8988T (cell line): ENCODE data around the gene C16orf96.
"Not testable (repeated sequence)": the region's sequence is repeated elsewhere in the genome, so short reads cannot be mapped to it uniquely, and the experiment has no call there.

Source experiments
- DNase-seq: peaks from one replicate; pipeline ENCODE4 v3.0.0; 2011

The C16orf96 gene

DNA sequence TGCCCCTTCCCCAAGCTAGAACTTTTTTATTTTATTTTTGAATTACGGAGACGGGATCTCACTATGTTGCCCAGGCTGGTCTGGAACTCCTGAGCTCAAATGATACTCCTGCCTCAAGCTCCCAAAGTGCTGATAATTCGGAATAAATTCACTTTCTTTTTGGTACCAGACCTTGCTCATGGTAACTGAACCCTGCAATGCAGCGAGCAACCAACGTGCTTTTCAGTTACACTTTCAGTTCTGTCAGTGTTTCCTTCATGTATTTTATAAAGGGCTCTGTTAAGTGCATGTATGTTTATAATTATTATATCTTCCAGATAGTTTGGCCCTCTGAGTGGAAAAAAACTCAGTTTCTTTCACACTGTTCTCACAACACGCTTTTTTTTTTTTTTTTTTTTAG is 13.9 kb downstream of the C16orf96 start:
- DNase-seq: no peak

DNA sequence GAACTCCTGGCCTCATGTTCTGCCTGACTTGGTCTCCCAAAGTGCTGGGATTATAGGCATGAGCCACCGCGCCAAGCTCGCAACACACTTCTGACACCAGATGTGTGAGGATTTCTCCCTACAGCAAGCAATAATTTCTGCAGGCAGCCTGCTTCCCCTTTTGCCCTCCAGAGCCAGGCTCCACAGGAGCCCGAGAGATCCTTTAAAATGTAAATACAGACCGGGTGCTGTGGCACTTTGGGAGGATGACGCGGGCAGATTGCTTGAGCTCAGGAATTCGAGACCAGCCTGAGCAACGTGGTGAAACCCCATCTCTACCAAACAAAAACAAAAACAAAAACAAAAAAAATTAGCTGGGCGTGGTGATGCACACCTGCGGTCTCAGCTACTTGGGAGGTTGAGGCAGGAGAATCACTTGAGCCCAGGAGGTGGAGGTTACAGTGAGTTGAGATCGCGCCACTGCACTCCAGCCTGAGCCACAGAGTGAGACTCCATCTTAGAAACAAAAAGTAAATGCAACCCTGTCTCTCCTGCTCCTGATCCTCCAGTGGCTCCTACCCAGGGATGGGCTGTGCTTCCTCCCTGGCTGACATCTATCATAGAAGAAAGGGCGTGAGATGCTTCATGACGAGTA is 14.7 kb downstream of the C16orf96 start:
- no peak for DNase-seq

DNA sequence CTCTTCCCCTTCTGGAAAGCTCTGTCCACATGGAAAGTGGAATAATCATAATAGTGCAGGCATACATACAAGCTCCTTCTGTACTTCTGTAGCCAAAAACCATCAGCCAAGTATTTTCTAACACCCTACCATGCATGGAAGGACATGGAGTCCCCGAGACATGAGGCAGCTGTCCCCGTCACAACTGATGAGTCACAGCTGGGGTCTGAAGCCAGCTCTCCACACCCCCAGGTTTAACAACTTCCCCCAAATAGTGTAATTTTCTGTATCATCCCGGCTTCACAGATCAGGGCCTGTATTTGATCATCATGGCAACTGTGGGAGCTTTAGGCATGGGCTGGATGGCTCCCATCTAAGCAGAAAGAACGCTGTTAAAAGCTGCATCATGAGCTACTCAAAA is 16.6 kb downstream of the C16orf96 start:
- DNase-seq: no peak

DNA sequence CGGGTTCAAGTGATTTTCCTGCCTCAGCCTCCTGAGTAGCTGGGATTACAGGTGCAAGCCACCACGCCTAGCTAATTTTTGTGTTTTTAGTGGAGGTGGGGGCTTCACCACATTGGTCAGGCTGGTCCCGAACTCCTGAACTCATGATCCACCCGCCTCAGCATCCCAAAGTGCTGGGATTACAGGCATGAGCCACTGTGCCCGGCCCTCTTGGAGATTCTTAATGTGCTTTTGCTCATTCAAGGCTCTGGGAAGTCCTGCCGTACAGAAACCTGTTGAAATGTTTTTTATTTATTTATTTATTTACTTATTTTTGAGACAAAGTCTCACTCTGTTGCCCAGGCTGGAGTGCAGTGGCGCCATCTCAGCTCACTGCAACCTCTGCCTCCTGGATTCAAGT is 17.8 kb downstream of the C16orf96 start:
- DNase-seq: not testable (repeated sequence)

DNA sequence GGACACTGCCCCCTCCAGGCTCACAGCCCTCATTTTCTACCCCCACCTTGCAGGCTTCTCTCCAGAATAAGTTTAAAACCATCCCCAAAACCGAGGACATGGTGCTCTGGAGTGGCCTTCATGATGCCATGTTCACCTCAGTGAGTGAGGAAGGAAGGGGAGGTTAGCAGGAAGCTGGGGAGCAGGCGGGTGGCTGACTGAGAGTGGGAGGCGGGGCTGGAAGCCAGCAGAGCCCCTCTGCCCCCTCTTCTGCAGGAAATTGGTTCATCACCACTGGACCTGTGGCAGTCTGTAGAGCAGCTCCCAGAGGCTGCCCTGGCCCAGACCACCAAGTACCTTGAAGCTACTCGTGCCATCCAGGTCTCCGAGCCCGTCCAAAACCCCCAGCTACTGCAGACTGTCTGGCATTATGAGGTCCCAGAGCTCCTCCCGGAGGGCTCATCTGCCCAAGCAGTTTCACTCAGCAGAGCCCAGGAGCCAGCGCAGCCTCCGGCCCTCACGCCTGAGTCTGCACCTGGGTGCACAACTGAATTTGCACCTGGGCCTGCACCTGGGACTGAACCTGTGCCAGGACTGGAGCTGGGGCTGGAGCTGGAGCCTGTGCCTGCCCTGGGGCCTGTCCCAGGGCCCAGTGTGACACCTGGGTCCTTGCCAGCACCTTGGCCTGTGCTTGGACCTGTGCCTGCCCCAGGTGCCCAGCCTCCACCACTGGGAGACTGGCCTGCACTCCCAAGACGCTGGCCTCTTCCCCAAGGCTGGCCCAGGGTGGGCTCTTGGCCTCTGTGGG is 19.0 kb downstream of the C16orf96 start:
- no peak for DNase-seq

DNA sequence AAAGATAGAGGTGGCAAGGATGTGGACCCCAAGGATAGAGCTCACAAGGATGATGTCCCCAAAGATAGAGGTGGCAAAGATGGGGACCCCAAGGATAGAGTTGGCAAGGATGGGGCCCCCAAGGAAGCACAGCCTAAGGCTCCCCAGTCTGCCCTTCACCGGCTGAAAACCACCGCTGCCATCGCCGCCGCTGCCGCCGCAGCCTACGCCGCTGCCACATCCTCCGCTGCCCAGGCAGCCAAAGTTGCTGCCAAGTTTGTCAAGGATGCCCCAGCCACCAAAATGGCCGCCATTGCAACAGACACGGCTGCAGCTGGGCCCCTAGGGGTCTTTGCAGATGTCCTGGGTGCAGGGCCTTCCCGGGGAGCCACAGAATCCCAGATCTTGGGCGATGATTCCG is 19.9 kb downstream of the C16orf96 start:
- DNase-seq: no peak

DNA sequence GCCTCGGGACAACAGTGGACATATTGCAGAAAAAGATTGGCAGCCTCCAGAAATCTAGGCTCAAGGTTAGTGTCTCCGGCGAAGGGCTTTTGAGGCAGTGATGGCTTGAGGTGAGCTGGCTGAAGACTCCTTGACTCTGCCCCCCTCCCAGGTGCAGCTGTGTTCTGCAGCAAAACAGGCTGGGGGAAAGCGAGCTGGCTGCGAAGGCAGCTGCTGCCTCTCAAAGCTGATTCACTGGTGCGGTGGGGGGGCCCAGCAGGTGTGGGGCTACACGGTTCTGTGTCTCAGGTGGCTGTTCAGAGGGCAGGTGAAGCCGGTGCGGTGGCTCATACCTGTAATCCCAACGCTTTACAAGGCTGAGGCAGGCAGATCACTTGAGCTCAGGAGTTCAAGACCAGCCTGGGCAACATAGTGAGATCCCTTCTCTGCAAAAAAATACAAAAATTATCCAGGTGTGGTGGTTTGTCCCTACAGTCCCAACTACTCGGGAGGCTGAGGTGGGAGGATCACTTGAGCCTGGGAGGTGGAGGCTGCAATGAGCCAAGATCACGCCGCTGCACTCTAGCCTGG is 22.9 kb downstream of the C16orf96 start:
- no peak for DNase-seq

DNA sequence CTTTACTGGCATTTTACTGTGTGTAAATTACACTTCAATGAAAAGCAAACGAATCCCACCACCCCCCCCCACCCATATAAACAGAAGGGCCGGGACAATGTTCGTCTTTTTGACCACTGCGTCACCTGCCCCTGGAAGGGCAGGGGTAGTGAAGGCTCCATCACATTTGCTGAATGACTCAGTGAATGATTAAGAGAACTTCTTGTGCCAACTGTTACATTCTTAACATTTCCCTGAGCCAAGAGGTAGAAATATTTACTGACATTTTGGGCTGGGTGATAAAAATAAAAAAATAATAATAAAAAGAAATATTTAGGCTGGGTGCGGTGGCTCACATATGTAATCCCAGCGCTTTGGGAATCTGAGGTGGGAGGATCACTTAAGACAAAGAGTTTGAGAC is 24.1 kb downstream of the C16orf96 start:
- DNase-seq: no peak

DNA sequence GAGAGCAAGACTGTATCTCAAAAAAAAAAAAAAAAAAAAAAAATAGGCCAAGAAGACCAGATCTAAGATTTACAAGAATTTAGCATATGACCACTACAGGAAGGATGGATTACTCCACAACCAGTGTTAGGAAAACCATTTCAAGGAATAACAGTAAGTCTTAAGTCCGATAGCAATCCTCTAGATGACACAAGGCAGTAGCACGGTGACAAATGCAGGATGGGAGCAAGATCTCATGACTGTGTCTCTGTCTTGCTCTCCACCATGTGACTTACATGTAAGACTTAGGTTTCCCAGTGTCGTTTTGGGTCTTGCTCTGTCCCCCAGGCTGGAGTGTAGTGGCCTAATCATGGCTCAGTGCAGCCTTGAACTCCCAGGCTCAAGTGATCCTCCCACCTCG is 27.8 kb downstream of the C16orf96 start:
- no peak for DNase-seq

DNA sequence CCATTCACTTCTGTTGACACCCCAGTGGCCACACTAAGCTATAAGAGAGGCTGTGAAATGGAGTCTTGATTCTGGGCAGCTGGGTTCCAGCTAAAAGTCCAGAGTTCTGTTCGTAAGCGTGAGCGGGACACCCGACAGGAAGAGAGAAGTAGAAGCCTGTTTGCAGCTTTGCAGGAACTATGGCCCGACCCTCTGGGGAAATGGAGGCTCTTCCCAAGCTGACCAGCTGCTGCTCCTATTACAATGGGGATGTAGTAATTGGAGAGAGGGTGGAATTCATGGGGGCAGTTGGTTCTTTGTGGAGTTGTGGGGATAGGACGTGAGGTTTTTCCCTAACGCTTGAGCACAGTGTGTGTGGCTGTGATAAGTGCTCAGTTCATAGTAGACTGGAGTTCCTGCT is 30.2 kb downstream of the C16orf96 start:
- DNase-seq: no peak

DNA sequence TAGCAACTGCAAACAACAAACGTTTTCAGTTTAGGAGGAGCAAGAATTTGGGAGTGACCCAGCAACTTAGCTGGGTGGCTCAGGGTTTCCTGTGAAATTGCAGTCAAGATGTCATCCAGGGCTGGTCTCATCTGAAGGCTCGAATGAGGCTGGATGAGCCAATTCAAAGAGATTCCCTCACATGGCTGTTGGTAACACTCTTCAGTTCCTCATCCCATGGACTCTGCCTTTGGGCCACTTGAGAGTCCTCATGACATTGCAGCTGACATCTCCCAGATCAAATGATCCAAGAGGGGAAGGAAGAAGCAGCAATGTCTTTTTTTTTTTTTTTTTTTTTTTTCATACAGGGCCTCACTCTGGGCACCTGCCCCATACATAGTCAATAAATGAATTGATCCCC is 32.2 kb downstream of the C16orf96 start:
- DNase-seq: no peak

DNA sequence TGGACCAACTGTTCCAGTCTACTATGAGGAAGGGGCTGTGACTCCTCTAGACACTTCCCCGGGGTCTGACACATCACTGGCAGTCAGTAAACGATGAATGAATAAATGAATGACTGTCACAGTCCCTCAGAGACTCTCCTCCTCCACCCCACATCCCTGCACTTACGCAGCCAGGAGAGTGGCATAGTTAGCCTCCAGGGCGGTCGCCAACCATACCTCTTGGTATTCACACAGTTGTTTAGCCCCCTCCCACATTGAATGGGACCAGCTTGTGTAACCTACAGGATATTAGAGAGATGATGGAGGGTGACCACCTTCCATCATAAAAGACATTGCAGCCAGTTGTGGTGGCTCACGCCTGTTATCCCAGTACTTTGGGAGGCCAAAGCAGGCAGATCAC is 32.8 kb downstream of the C16orf96 start:
- no peak for DNase-seq

DNA sequence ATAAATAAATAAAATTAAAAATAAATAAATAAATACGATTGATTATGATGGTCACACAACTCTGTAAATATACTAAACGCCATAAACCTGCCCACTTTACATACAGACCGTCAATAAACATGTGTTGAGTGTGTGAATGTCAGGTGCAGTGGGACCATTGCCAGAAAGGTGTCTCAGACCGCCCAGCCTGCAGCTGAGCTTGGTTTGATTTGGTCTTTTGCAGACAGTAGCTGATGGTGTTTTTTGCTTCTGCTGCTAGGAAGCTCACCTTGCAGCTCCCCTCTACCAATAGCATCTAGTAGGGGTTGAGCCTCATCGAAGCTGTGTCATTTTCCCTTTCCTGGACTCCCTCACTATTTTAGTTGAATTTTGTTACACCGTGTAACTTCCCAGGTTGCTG is 35.1 kb downstream of the C16orf96 start:
- no peak for DNase-seq

DNA sequence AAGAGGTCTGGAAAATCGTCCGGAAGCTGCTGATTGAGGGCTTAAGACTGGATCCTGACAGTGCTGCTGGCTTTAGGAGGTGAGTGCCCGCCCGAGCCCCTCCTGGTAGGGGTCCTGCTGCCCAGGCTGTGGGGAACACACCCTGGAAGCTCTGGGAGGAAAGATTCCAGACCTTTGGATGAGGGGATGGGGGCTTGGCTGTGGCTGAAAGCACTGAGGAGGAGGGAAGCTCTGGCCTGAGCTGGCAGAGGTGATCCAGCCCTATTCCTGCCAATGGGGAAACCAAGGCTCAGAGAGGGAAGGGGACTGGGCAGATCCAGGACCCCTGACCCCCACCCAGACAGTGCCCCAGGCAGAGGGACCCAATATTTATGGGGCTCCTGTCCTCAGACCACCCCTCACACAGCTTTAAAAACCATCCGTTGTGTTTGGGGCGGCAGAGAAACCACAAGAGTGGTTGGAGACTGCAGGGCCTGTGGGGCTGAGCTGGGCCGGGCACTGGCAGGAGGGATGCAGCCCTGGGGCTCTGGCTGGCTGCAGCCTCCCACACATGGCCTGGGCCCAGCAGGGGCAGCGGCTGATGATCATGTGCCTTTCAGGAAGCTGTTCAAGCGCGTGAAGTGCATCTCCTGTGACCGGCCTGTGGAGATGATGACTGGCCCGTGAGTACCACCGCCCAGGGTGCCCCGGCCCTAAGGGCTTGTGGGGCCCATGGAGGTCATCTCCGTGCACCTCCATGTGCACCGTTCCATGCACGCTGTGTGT is 35.7 kb downstream of the C16orf96 start:
- DNase-seq: no peak

DNA sequence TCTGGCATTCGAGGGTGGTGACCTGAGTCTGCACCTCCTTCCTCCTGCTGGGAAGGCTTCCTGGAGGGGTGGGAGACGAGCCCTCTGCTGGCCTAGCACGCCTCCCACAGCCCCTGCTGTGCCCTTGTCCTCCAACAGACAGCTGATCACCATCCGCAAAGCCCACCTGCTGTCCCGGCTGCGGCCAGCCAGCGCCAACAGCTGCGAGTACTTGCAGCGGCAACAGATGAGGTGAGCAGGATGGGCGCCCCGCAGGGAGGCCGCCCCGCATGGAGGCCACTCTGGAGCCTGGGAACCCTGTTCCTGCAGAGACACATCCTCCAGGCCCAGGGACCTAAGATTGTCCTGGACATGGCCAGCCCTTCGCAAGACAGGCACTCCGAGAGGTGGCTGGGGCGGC is 36.9 kb downstream of the C16orf96 start:
- no peak for DNase-seq

DNA sequence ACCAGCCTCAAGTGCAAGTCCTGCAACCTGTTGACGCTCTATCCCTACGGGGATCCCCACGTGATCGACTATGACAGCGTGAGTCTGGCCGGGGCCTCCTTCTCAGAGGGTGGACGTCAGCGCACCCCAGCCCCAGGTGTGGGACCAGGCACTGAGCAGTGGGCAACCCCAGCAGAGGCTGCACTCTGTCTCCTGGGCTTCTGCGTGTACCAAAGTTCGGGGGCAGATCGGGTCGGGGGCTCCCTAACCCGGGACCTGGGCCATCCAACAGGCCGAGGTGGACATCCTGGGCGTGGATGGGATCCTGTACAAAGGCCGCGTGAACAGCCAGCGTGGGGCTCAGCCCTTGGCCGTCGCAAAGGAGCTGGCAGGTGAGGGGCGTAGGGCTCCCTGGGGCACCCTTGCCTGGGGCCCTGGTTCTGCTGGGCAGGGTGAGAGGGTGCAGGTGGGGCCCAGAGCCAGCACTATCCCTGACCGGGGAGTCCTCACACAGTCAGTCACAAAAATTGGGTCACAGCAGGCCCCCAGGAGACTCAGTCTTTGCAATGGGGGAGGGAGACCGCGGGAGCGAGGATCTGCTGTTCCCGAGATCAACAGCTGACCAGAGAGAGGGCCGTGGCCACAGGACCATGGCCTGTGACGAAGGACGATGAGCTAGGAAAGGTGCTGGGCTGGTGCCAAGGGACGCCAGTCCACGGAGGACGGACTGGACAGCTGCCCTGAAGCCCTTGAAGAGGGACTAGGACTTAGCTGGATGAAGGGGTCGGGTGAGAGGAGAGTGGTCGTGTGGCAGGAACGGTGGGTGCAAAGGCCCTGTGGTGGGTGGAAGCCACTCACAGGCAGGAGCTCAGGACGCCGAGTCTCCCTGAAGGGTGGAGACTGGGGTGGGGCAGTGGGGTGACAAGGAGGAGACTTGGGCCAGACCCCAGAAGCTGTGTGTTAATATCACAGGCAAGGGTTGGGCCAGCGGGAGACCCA is 38.6 kb downstream of the C16orf96 start:
- DNase-seq: no peak

DNA sequence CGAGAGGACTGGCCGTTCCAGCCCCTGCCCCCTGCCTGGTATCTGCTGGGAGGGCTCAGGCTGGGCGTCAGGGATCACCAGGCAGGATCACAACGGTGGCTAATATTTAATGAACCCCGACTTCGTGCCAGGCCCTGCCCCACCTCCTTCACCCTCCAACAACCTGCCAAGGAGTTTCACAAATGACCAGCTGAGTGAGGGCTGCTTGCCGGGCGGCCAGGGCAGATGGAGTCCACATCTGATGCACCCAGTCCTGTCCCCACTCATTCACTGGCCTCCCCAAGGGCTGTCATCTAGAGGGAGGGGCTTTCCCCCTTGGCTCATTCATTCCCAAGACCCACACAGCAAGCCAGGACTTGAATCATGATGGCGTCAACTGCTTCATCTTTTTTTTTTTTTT is 41.0 kb downstream of the C16orf96 start:
- no peak for DNase-seq

DNA sequence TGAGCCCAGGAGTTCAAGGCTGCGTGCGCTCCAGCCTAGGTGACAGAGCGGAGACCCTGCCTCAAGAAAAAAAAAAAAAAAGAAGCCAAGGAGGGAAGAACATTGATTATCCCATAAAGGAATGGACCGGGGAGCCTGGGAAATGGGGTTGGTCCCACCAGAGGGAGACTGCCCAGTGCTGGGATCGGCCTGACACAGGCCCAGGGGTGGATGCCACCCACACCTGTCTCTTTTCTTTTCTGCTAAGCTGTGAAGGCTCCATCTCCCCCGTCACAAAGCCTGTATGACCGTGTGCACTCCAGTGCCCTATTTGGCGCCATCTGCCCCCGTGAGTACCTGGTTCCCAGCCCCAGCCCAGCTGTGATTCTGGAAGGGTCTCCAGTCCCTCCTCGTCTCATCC is 42.9 kb downstream of the C16orf96 start:
- DNase-seq: no peak

DNA sequence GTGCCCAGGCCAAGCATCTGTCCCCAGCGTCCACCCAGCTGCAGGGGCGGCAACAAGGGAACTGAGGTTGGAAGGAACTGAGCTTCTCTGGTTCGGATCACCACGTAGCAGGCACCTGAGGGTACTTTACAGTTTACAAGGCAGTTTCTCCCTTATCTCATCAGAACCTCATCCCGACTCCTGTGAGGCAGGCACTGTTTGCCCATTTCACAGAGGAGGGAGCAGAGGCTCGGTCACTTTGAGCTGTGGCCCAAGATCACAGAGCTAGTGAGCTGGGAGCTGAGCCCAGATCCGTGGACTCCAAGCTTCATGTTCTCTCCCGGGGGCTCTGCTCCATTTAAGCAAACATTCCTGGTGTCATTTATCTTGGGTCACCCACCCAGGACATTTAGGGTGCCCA is 43.4 kb downstream of the C16orf96 start:
- no peak for DNase-seq

DNA sequence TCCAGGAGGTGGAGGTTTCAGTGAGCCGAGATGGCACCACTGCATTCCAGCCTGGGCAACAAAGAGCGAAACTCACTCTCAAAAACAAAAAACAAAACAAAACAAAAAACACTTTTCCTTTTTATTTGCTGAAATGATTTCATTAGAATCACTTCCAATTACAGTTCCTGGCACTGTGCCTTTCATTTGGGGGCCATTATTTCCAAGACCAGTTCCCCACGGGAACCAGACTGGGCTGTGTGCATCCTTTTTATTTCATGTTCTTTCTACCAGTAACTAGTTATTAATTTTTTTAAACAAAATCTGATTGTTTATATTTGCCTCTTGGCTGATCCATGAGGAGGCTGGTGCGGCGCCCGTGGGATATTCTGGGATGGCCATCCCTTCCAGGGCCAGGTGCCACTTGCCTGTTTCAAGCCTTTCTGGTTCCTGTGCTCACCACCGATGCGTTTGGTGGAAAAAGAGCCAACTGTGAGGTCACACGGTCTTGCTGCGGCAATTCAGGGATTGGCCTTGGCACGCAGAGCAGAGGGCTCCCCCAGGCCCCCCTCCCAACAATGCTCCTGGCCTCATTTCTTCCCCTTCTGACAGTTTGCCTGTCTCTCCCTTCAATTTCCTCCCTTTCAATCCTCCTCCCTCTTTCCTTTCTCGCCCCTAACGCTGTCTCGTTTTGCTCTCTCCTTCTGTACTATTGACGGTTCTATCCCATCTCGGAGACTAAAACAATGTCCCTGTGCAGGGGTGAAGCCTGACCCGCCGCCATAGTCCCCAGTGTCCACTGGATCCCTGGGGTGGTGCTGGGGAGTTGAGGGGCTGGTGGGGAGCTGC is 45.1 kb downstream of the C16orf96 start:
- DNase-seq: no peak

DNA sequence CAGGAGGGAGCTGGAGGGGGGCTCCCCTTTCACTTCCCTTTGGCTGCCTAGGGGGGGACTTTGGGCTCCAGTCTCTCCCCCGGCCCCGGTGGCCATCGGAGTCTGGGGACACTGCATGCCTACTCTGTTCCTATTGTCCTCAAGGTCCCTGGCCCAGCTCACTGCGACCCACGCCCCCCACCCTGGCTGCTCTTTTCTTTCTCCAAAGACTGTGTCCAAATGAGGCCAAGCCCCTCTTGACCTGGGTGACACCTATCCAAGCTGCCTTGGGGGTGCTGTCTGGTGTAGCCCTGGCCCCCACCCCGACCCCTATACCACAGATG is 45.7 kb downstream of the C16orf96 start:
- no peak for DNase-seq

DNA sequence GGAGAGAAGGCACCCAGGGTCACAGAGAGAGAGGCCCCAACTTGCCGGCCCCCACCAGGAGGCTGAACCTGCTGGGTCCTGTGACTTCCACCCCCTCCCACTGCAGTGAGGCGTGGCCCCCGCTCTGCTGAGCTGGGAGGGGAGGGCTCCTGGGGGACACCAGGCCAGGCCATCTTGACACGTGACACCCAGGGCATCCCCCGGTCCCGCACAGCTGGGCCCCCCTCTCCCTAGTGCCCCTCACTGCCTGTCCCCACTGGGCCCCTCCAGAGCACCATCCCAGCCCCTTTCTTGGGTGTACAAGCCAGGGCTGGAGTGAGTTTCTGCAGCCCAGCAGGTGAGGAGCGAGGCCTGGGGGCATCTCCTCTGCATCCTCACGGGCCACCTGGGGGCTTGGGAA is 46.2 kb downstream of the C16orf96 start:
- no peak for DNase-seq
